GM21717 (cell line): ENCODE data around the gene ECHDC3.

Source experiments
- ATAC-seq: cut with Tn5 transposase; IDR thresholded peaks from one replicate; pipeline ENCODE4 v1.9.1; 2021; ENCODE audit warnings: mild to moderate bottlenecking, moderate library complexity; ENCODE audit not compliant: unreplicated experiment

The ECHDC3 gene

DNA sequence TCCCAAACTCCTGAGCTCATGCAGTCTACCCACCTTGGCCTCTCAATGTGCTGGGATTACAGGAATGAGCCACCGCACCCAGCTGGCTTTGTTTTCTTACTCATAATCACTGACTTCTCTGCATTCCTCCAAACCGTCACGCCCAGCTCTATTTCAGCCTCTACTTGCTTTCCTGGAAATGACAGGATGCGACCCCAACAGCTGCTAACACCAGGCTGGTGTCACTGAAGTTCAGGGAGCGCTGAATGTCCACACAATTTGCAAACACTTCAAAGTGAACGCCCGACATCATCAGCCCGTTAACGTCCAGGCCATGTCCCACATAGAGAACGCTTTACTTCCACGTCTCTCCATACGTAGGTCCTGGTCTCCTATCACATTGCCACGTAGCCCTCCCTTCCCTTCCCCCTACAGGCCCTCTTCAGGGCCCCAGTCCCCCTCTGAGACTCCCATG lies 68.2 kb downstream of the ECHDC3 start:
- no peak for ATAC-seq

GRCh38 chr10:11810973-11811372 lies 68.8 kb downstream of the ECHDC3 start:
- ATAC-seq, result no peak

DNA sequence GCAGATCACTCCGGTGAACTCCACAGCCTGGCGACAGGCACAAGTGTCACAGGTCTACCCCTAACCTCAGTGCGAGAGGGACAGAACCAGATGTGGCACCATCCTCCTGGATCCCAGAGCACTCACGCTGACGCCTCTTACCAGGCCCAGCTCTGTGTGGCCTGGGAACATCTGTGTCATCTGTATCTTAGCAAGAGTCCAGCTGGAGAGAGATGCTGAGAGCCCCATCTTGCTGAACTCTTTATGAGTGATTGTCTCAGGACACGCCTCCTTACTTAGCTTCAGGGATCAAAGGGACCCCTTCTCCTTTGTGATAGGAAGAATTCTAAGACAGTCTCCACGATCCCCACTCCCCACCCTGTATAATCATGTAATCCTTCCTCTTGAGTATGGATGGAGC lies 71.0 kb downstream of the ECHDC3 start:
- no peak for ATAC-seq
